GM23338 (cell line): ENCODE measurements around the gene CLDN22. TPM values are rescaled to one million over a fixed set of nuclear protein-coding genes. Genes with fewer than 3 reads are reported as not detected.

Source experiments
- ATAC-seq: fragments of 200-7000 bp; cut with Tn5 transposase; 3 replicates; pipeline ENCODE4 v1.9.1; 2020
- DNase-seq: peaks from one replicate; pipeline ENCODE4 v3.0.0-alpha.2; 2015; ENCODE audit warnings: low spot score
- H2AFZ ChIP-seq: fragments of 200-600 bp; sonication (generic); 2 replicates; pipeline ENCODE4 v1.8.0; 2016; ENCODE audit warnings: antibody characterized with exemption, mild to moderate bottlenecking, moderate library complexity
- H3F3A ChIP-seq: fragments of 200-600 bp; sonication (generic); replicated peaks from 2 replicates; pipeline ENCODE4 v1.8.0; 2017; ENCODE audit warnings: antibody characterized with exemption, mixed run types, low read depth
- H3K27ac ChIP-seq: fragments of 200-600 bp; sonication (generic); 2 replicates; pipeline ENCODE4 v1.6.1; 2016; ENCODE audit warnings: low read depth
- H3K27me3 ChIP-seq: fragments of 200-600 bp; sonication (generic); 2 replicates; pipeline ENCODE4 v1.8.0; 2016; ENCODE audit warnings: mild to moderate bottlenecking, mixed run types, moderate library complexity; ENCODE audit not compliant: insufficient read depth
- H3K36me3 ChIP-seq: fragments of 200-600 bp; sonication (generic); 2 replicates; pipeline ENCODE4 v1.8.0; 2016; ENCODE audit warnings: mild to moderate bottlenecking; ENCODE audit not compliant: insufficient read depth
- H3K4me1 ChIP-seq: fragments of 200-600 bp; sonication (generic); 2 replicates; pipeline ENCODE4 v1.8.0; 2016; ENCODE audit warnings: mild to moderate bottlenecking, moderate library complexity; ENCODE audit not compliant: insufficient read depth
- H3K4me2 ChIP-seq: fragments of 200-600 bp; sonication (generic); 2 replicates; pipeline ENCODE4 v1.7.1; 2017; ENCODE audit warnings: mixed run types
- H3K4me3 ChIP-seq: fragments of 200-600 bp; sonication (generic); 2 replicates; pipeline ENCODE4 v1.6.1; 2016; ENCODE audit warnings: mixed run types
- H3K79me2 ChIP-seq: fragments of 200-600 bp; sonication (generic); replicated peaks from 2 replicates; pipeline ENCODE4 v1.8.0; 2017; ENCODE audit warnings: mild to moderate bottlenecking; ENCODE audit not compliant: insufficient read depth
- H3K9me2 ChIP-seq: fragments of 200-600 bp; sonication (generic); 2 replicates; pipeline ENCODE4 v1.8.0; 2017; ENCODE audit not compliant: insufficient read depth
- H4K20me1 ChIP-seq: fragments of 200-600 bp; sonication (generic); replicated peaks from 2 replicates; pipeline ENCODE4 v1.8.0; 2017; ENCODE audit warnings: mild to moderate bottlenecking; ENCODE audit not compliant: insufficient read depth
- H3K27ac Mint-ChIP-seq: 2 replicates; pipeline ENCODE4 v1.8.0; 2020; ENCODE audit warnings: inconsistent platforms, mild to moderate bottlenecking, moderate library complexity, mixed read lengths
- H3K27me3 Mint-ChIP-seq: 3 replicates; pipeline ENCODE4 v1.8.0; 2022; ENCODE audit warnings: low read depth, mild to moderate bottlenecking, moderate library complexity, mixed read lengths, inconsistent platforms; ENCODE audit not compliant: insufficient read depth, poor library complexity
- H3K36me3 Mint-ChIP-seq: 3 replicates; pipeline ENCODE4 v1.8.0; 2021; ENCODE audit warnings: low read depth, mild to moderate bottlenecking, inconsistent platforms, moderate library complexity, mixed read lengths
- H3K4me1 Mint-ChIP-seq: 3 replicates; pipeline ENCODE4 v1.8.0; 2020; ENCODE audit warnings: mild to moderate bottlenecking, inconsistent platforms, mixed read lengths
- H3K4me3 Mint-ChIP-seq: 3 replicates; pipeline ENCODE4 v1.8.0; 2021; ENCODE audit warnings: moderate library complexity, mild to moderate bottlenecking, inconsistent platforms, mixed read lengths
- H3K9me3 Mint-ChIP-seq: 3 replicates; pipeline ENCODE4 v1.8.0; 2020; ENCODE audit warnings: moderate library complexity, mild to moderate bottlenecking, inconsistent platforms, mixed read lengths
- CREB1 ChIP-seq: fragments of 250-450 bp; sonication (Bioruptor Pico); IDR thresholded peaks from 2 replicates; pipeline ENCODE4 v1.5.0; 2020; ENCODE audit warnings: low read depth, mild to moderate bottlenecking, moderate library complexity
- CTCF ChIP-seq, 2 experiments: fragments of 200-600 bp in 1 of 2; sonication (generic) in 1 of 2; conservative IDR thresholded peaks; 2 replicates each; pipeline versions ENCODE4 v1.5.1 to v1.6.1; 2016 to 2017; ENCODE audit warnings: antibody characterized with exemption in 2 of 2, low read depth in 2 of 2, mild to moderate bottlenecking in 2 of 2, moderate library complexity in 1 of 2
- ETS1 ChIP-seq: IDR thresholded peaks from 2 replicates; pipeline ENCODE4 v1.6.1; 2016; ENCODE audit warnings: antibody characterized with exemption
- EZH2 ChIP-seq: fragments of 200-600 bp; sonication (generic); IDR thresholded peaks from one replicate; pipeline ENCODE4 v1.8.0; 2017; ENCODE audit warnings: antibody characterized with exemption, mild to moderate bottlenecking, low read depth; ENCODE audit not compliant: unreplicated experiment
- EZH2phosphoT487 ChIP-seq: fragments of 200-600 bp; sonication (generic); IDR thresholded peaks from one replicate; pipeline ENCODE4 v1.8.1; 2018; ENCODE audit warnings: antibody characterized with exemption; ENCODE audit not compliant: unreplicated experiment
- JUNB ChIP-seq: IDR thresholded peaks from one replicate; pipeline ENCODE4 v1.6.1; 2016; ENCODE audit warnings: antibody characterized with exemption; ENCODE audit not compliant: unreplicated experiment
- NANOG ChIP-seq: IDR thresholded peaks from 2 replicates; pipeline ENCODE4 v1.6.1; 2016; ENCODE audit warnings: antibody characterized with exemption, borderline replicate concordance
- POLR2AphosphoS5 ChIP-seq: IDR thresholded peaks from 2 replicates; pipeline ENCODE4 v1.6.1; 2016; ENCODE audit warnings: antibody characterized with exemption, low read depth
- REST ChIP-seq: IDR thresholded peaks from one replicate; pipeline ENCODE4 v1.6.1; 2018; ENCODE audit warnings: antibody characterized with exemption; ENCODE audit not compliant: unreplicated experiment
- STAT1 ChIP-seq: IDR thresholded peaks from one replicate; pipeline ENCODE4 v1.6.1; 2016; ENCODE audit warnings: antibody characterized with exemption; ENCODE audit not compliant: unreplicated experiment
- ZNF114 ChIP-seq: fragments of 250-450 bp; sonication (Bioruptor Pico); IDR thresholded peaks from 2 replicates; pipeline ENCODE4 v1.5.0; 2020; ENCODE audit warnings: mild to moderate bottlenecking, moderate library complexity
- ZNF331 ChIP-seq: fragments of 250-450 bp; sonication (Bioruptor Pico); IDR thresholded peaks from 2 replicates; pipeline ENCODE4 v1.5.0; 2020; ENCODE audit warnings: low read depth, mild to moderate bottlenecking, moderate library complexity
- ZNF462 ChIP-seq: fragments of 250-450 bp; sonication (Bioruptor Pico); IDR thresholded peaks from 2 replicates; pipeline ENCODE4 v1.5.0; 2020; ENCODE audit warnings: mild to moderate bottlenecking, moderate library complexity
- polyA plus RNA-seq: library from polyadenylated mRNA; unstranded; fragments of >200 nt; fragmentation: Nextera tagmentation; extraction: Ambion mirVana; gene quantifications from 2 replicates; pipeline ENCODE4 v1.2.1, GENCODE V29; 2016
- total RNA-seq: library from RNA; depleted of rRNA; stranded (reverse); fragments of >200 nt; shearing (Covaris generic); gene quantifications from 2 replicates; pipeline ENCODE4 v1.2.3, GENCODE V29; 2014

CLDN22 gene
- total and polyA plus RNA-seq, 2 experiments from 2014 or later = not detected

- H3K27me3 ChIP-seq = no peaks in the 10 kb centered on the region
- Mint-ChIP-seq H3K4me1 (no peaks in the 10 kb centered on the region), H3K27ac (no peak overlapping the region), H3K9me3 (no peaks in the 10 kb centered on the region), H3K27me3 (no peaks in the 10 kb centered on the region), H3K4me3 (no peak overlapping the region), H3K36me3 (peaks cover 41% of the 10 kb centered on the region)
- no peak for TF ChIP-seq POLR2AphosphoS5
- TF ChIP-seq ETS1 = no peak
- no peak for TF ChIP-seq JUNB
- TF ChIP-seq CTCF (conservative IDR thresholded peaks at IDR 0.05; ENCODE audit: low read depth in 2 of 2) = no peak
- no peak for TF ChIP-seq STAT1
- TF ChIP-seq EZH2phosphoT487 = no peak
- no peak for TF ChIP-seq ZNF462 (CRISPR knock-in tag)
- TF ChIP-seq EZH2 = no peak
- no peak for TF ChIP-seq ZNF331 (CRISPR knock-in tag)
- TF ChIP-seq ZNF114 (CRISPR knock-in tag) = no peak
- TF ChIP-seq NANOG = no peak
- no peak for TF ChIP-seq CREB1
- TF ChIP-seq REST = no peak
- H3K79me2 ChIP-seq = no peaks in the 10 kb centered on the region
- no peak overlapping the region for H3K4me2 ChIP-seq
- H3K4me1 ChIP-seq = no peaks in the 10 kb centered on the region
- no peaks in the 10 kb centered on the region for H3F3A ChIP-seq
- 0 out of 2 replicates have a peak, but pooled peaks cover 7% of the 10 kb centered on the region for H4K20me1 ChIP-seq
- peaks cover 16% of the 10 kb centered on the region; the same call in 1 of the 2 replicates for H3K36me3 ChIP-seq
- no peak for ATAC-seq
- no peak overlapping the region for H3K4me3 ChIP-seq
- DNase-seq = no peak
- no peaks in the 10 kb centered on the region for H3K9me2 ChIP-seq
- no peak overlapping the region for H2AFZ ChIP-seq
- H3K27ac ChIP-seq = no peak overlapping the region
These were observed 5.7 kb downstream of the CLDN22 start for GRCh38 chr4:183314336-183314735.
